ENCODE measurements around the gene KDM3A.

GRCh38 chr2:86507600-86507999 is 66.4 kb downstream of the KDM3A start:
- no peak for TF ChIP-seq CTCF (conservative IDR thresholded peaks at IDR 0.05; ENCODE audit: low read depth in 2 of 2)
- TF ChIP-seq, protein P1, sequence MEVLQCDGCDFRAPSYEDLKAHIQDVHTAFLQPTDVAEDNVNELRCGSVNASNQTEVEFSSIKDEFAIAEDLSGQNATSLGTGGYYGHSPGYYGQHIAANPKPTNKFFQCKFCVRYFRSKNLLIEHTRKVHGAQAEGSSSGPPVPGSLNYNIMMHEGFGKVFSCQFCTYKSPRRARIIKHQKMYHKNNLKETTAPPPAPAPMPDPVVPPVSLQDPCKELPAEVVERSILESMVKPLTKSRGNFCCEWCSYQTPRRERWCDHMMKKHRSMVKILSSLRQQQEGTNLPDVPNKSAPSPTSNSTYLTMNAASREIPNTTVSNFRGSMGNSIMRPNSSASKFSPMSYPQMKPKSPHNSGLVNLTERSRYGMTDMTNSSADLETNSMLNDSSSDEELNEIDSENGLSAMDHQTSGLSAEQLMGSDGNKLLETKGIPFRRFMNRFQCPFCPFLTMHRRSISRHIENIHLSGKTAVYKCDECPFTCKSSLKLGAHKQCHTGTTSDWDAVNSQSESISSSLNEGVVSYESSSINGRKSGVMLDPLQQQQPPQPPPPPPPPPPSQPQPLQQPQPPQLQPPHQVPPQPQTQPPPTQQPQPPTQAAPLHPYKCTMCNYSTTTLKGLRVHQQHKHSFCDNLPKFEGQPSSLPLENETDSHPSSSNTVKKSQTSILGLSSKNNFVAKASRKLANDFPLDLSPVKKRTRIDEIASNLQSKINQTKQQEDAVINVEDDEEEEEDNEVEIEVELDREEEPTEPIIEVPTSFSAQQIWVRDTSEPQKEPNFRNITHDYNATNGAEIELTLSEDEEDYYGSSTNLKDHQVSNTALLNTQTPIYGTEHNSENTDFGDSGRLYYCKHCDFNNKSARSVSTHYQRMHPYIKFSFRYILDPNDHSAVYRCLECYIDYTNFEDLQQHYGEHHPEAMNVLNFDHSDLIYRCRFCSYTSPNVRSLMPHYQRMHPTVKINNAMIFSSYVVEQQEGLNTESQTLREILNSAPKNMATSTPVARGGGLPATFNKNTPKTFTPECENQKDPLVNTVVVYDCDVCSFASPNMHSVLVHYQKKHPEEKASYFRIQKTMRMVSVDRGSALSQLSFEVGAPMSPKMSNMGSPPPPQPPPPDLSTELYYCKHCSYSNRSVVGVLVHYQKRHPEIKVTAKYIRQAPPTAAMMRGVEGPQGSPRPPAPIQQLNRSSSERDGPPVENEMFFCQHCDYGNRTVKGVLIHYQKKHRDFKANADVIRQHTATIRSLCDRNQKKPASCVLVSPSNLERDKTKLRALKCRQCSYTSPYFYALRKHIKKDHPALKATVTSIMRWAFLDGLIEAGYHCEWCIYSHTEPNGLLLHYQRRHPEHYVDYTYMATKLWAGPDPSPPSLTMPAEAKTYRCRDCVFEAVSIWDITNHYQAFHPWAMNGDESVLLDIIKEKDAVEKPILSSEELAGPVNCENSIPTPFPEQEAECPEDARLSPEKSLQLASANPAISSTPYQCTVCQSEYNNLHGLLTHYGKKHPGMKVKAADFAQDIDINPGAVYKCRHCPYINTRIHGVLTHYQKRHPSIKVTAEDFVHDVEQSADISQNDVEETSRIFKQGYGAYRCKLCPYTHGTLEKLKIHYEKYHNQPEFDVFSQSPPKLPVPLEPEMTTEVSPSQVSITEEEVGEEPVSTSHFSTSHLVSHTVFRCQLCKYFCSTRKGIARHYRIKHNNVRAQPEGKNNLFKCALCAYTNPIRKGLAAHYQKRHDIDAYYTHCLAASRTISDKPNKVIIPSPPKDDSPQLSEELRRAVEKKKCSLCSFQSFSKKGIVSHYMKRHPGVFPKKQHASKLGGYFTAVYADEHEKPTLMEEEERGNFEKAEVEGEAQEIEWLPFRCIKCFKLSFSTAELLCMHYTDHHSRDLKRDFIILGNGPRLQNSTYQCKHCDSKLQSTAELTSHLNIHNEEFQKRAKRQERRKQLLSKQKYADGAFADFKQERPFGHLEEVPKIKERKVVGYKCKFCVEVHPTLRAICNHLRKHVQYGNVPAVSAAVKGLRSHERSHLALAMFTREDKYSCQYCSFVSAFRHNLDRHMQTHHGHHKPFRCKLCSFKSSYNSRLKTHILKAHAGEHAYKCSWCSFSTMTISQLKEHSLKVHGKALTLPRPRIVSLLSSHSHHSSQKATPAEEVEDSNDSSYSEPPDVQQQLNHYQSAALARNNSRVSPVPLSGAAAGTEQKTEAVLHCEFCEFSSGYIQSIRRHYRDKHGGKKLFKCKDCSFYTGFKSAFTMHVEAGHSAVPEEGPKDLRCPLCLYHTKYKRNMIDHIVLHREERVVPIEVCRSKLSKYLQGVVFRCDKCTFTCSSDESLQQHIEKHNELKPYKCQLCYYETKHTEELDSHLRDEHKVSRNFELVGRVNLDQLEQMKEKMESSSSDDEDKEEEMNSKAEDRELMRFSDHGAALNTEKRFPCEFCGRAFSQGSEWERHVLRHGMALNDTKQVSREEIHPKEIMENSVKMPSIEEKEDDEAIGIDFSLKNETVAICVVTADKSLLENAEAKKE (CRISPR knock-in tag; IDR thresholded peaks at IDR 0.05), result no peak
- no peak for TF ChIP-seq POLR2AphosphoS5 (IDR thresholded peaks at IDR 0.05; ENCODE audit: low read depth)
- TF ChIP-seq ZNF331 (CRISPR knock-in tag; IDR thresholded peaks at IDR 0.05; ENCODE audit: low read depth), result no peak
- no peak for TF ChIP-seq EZH2 (IDR thresholded peaks at IDR 0.05; ENCODE audit: low read depth, unreplicated experiment)
- TF ChIP-seq CREB1 (CRISPR knock-in tag; IDR thresholded peaks at IDR 0.05; ENCODE audit: low read depth), result no peak
- no peak for TF ChIP-seq EZH2phosphoT487 (IDR thresholded peaks at IDR 0.05; ENCODE audit: unreplicated experiment)
- TF ChIP-seq, protein P2, sequence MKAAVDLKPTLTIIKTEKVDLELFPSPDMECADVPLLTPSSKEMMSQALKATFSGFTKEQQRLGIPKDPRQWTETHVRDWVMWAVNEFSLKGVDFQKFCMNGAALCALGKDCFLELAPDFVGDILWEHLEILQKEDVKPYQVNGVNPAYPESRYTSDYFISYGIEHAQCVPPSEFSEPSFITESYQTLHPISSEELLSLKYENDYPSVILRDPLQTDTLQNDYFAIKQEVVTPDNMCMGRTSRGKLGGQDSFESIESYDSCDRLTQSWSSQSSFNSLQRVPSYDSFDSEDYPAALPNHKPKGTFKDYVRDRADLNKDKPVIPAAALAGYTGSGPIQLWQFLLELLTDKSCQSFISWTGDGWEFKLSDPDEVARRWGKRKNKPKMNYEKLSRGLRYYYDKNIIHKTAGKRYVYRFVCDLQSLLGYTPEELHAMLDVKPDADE (IDR thresholded peaks at IDR 0.05), result no peak
- TF ChIP-seq JUNB (IDR thresholded peaks at IDR 0.05; ENCODE audit: unreplicated experiment), result no peak
